UCSD-AML1 (cell line): ENCODE measurements around the gene KBTBD12.

Experiments
- DNase-seq: peaks from one replicate; lab custom pipeline; 2025; ENCODE audit not compliant: unreplicated experiment; lab: John Stamatoyannopoulos, UW

Gene KBTBD12

GRCh38 chr3:127949446-127950055 lies 34.5 kb downstream of the KBTBD12 start:
- DNase-seq = no peak

GRCh38 chr3:127951276-127951675 lies 36.2 kb downstream of the KBTBD12 start:
- DNase-seq = no peak

- no peak for DNase-seq
These were observed 38.3 kb downstream of the KBTBD12 start for GRCh38 chr3:127953091-127954035.

GRCh38 chr3:127954640-127955039 lies 39.6 kb downstream of the KBTBD12 start:
- DNase-seq = no peak

- no peak for DNase-seq
These were observed 40.7 kb downstream of the KBTBD12 start for GRCh38 chr3:127955728-127956127.

GRCh38 chr3:127959041-127959440 lies 44.0 kb downstream of the KBTBD12 start:
- DNase-seq = no peak

GRCh38 chr3:127959873-127960272 lies 44.8 kb downstream of the KBTBD12 start:
- DNase-seq = no peak

GRCh38 chr3:127960421-127960965 lies 45.5 kb downstream of the KBTBD12 start:
- no peak for DNase-seq

- DNase-seq = no peak
These were observed 46.1 kb downstream of the KBTBD12 start for GRCh38 chr3:127961124-127961523.

- DNase-seq = no peak
These were observed 46.9 kb downstream of the KBTBD12 start for GRCh38 chr3:127961963-127962362.

GRCh38 chr3:127962937-127963336 lies 47.9 kb downstream of the KBTBD12 start:
- no peak for DNase-seq

- no peak for DNase-seq
These were observed 49.0 kb downstream of the KBTBD12 start for GRCh38 chr3:127964053-127964452.

- no peak for DNase-seq
These were observed 49.8 kb downstream of the KBTBD12 start for GRCh38 chr3:127964816-127965215.

GRCh38 chr3:127967316-127967715 lies 52.3 kb downstream of the KBTBD12 start:
- DNase-seq = no peak

- no peak for DNase-seq
These were observed 56.0 kb downstream of the KBTBD12 start for GRCh38 chr3:127970966-127971592.

- no peak for DNase-seq
These were observed 59.2 kb downstream of the KBTBD12 start for GRCh38 chr3:127974226-127974625.

GRCh38 chr3:127975153-127976029 lies 60.4 kb downstream of the KBTBD12 start:
- DNase-seq = no peak

- DNase-seq = no peak
These were observed 63.6 kb downstream of the KBTBD12 start for GRCh38 chr3:127978636-127979035.

- DNase-seq = no peak
These were observed 64.4 kb downstream of the KBTBD12 start for GRCh38 chr3:127979473-127979872.

- no peak for DNase-seq
These were observed 66.1 kb downstream of the KBTBD12 start for GRCh38 chr3:127981097-127981496.

- no peak for DNase-seq
These were observed 67.1 kb downstream of the KBTBD12 start for GRCh38 chr3:127982155-127982554.
